Left ventricle myocardium superior (tissue), 1 donor: Measurements from ENCODE around the gene RAPGEF6. TPM values are rescaled to one million over a fixed set of nuclear protein-coding genes. Genes with fewer than 3 reads are reported as not detected.
"Not testable (repeated sequence)": the region's sequence is repeated elsewhere in the genome, so short reads cannot be mapped to it uniquely, and the experiment has no call there.

Source experiments
- ATAC-seq: fragments of 200-7000 bp; cut with Tn5 transposase; one replicate; pipeline ENCODE4 v1.9.1; 2020; ENCODE audit warnings: mild to moderate bottlenecking, moderate library complexity
- DNase-seq: peaks from one replicate; pipeline ENCODE4 v3.0.0-alpha.2; 2020
- intact Hi-C: fragments of 100-400 bp; cut with micrococcal nuclease; formaldehyde crosslinking; loops from one replicate; pipeline ENCODE4 v1.11.0; 2022
- total RNA-seq: library from RNA; stranded (reverse); fragmentation: NEBNext Ultra II Directional; extraction: Animal tissue kit (Norgen Biotek cat#: 25700); gene quantifications from one replicate; pipeline ENCODE4 v1.2.1, GENCODE V29; 2021
- donor health status: DM: no; HTN: yes; CAD: no; lungs with severe emphysema.

The RAPGEF6 gene
- total RNA-seq, 1 donor from 2014 or later: 7.8 TPM

DNA sequence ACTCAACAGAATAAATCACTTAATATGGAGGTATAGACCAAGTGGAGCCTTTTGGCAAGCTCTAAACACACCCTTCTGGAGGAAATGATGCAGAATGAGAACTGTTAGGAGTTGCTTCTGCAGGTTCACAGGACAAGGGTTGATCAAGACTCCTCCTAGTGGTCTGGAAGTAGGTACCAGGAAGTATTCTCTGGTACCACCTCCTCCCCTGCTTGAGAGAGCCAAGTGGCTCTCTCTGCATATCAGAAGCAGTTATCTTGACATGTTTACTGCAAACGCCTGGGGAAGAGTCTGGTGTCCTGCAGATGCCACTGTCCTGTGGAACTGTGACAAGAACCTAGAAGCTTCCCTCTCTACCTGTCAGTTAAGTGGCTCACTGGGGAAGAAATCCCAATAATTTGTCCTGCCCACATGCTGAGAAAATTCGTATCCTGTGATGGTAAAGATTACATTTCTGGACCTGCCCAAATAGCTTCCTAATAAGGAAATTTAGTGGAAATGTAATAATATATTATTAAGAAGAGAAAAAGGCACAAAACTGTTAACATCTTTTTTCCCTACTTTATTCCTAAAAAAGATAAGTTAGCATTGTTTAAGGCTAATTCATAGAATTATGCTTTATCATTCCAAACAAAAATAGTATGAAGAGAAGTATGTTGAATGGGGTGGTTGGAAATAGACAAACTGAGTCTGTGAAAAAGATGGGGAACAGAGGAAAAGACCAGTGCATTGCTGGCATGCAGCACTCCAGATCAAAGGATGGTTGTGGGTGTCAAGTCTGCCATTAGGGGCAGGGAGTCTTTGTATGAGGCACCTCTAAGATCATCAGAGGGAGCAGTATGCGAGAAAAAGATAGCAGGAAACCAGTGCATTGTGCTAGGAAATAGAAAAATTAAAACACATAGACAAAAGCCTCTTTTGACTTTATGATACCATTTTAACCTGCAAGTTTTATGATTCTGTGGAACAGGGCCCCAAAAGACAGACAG lies 252.3 kb downstream of the RAPGEF6 start:
- DNase-seq (no peak), ATAC-seq (peak; percentile 54)
- intact Hi-C loops: no loop called here

DNA sequence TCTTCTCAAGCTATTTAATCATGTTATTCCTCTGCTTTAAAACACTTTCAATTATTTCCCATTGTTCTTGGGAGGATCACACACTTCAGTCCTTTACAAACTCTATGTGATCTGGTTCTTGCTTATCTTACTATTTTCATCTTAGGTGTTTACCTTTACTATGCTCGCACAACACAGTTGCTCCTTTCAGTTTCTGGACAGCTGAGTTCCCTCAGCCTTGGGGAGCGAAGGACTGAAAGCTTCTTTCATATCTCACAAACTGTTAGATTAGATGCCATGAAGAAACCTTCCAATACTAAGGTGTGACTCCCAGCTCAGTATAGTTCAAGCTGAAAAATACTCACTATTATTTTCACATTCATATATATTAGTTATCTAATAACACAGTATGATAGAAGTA lies 253.3 kb downstream of the RAPGEF6 start:
- ATAC-seq: no peak
- DNase-seq: no peak
- intact Hi-C loops: no loop called here

DNA sequence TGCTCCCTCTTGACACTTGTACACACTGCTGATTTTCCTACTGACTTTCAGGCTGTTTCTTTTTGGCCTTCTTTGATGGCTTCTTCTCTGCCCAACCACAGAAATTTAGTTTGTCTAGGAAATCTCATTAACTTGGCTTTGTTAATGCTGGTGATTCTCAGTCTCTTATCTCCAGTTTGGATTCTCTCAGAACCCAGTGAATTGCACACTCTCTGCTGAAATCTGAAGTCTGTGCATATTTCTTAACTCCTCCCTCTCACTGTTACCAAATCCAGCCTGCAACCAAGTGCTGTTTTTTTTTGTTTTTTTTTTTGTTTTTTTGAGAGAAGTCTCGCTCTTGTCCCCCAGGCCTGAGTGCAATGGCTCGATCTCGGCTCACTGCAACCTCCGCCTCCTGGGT lies 254.0 kb downstream of the RAPGEF6 start:
- DNase-seq: no peak
- intact Hi-C loops: no loop called here
- no peak for ATAC-seq

- ATAC-seq, intact Hi-C loops, DNase-seq: not testable (repeated sequence)
These were observed 254.8 kb downstream of the RAPGEF6 start for GRCh38 chr5:131380238-131380637.

GRCh38 chr5:131379723-131380122 lies 255.3 kb downstream of the RAPGEF6 start:
- DNase-seq: no peak
- ATAC-seq: peak; percentile 58
- intact Hi-C loops: no loop called here

DNA sequence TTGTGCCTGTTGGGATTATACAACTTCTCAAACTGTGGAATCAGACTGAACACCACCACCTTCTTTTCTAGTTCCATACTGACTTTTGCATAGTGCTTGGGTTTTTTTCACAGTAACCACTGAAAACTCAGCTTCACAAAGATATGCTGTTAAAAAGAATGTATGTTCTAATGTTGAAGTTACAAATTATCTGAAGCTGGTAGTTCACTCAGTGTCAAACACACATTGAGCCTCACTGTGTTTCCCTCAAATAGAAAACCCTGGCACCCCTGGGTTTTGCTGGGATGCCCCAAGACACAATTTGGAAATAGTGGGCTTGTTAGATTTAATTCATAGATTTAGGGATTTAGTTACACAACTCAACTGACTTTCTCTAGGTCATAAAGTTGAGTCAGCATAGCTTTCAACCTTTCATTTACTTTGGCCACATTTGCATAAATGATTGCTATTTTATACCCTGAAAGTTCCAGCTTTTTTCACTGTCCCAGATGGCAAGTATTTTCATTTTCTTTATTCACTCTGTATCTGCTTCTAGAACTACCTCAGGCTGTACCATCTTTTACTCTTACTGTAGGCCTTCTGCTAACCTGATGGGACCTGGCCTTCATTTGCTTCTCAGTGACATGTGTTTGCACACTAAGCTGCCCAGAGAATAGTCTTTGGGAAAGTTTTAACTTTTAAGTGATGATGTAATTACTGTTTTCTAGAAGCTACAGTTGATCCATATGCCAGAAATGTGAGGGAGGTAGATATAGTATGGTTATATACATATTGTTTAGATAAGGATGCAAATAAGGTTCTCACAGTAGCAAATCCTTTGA lies 256.1 kb downstream of the RAPGEF6 start:
- intact Hi-C loops: no loop called here
- no peak for ATAC-seq
- no peak for DNase-seq

- intact Hi-C loops: no loop called here
These were observed 257.2 kb downstream of the RAPGEF6 start for GRCh38 chr5:131377785-131378325.

GRCh38 chr5:131377346-131377745 lies 257.7 kb downstream of the RAPGEF6 start:
- DNase-seq (no peak), ATAC-seq (no peak)
- intact Hi-C loops: no loop called here

More at GRCh38 chr5:131377785-131378325, 257.2 kb downstream of the RAPGEF6 start:
- ATAC-seq: no peak
- DNase-seq: no peak

DNA sequence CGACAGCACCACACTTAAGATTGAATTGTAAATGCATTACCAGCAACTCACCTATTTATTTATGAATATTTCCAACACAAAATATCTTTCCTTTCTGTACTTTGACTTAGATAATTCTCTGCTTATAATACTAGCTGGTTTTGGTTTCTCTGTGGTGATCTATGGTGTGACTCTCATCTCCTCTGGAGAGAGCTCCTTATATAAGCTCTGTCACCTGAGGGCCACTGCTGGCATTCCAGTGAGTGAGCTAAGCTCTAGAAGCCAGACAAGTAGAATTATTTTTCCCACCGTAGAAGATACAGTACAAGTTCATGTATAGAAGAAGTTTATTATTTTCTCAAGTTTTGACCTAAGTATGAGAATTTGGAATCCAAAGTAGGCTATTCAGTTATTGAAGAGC lies 259.7 kb downstream of the RAPGEF6 start:
- intact Hi-C loops: no loop called here
- ATAC-seq (no peak), DNase-seq (no peak)

Other genes with a start within 250 kb of the RAPGEF6 start
- 33.8 TPM for gene FNIP1, start 161.8 kb upstream of the RAPGEF6 start, total RNA-seq